SHP77 (cell line): ENCODE measurements around the gene GRN.
A peak's percentile ranks its signal among the peaks of the same experiment; 100 is the strongest.

Source experiments
- DNase-seq, 2 experiments: peaks; one replicate each; lab custom pipeline; 2025; lab: John Stamatoyannopoulos, UW

GRN gene

GRCh38 chr17:44344939-44345453 lies at the start of gene GRN:
Gene GRN, plus strand, starts transcription at chr17:44345302. Its CDS starts 3,863 bp downstream, at chr17:44349165.
- peak; percentile 99 to 100 for DNase-seq

GRCh38 chr17:44297975-44298374 lies 47.1 kb upstream of the GRN start:
- DNase-seq = no peak

DNA sequence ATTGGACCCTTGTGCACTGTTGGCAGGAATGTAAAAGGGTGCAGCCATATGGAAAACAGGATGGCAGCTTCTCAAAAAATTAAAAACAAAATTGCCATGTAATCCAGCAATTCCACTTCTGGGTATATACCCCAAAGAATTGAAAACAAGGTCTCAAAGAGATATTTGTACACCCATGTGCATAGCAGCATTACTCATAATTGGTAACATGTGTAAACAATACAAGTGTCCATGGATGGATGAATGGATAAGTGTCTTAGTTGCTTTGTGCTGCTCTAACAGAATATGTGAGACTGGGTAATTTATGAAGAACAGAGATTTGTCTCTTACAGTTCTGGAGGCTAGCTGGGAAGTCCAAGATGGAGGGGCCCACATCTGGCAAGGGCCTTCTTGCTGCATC lies 40.5 kb upstream of the GRN start:
- no peak for DNase-seq

DNA sequence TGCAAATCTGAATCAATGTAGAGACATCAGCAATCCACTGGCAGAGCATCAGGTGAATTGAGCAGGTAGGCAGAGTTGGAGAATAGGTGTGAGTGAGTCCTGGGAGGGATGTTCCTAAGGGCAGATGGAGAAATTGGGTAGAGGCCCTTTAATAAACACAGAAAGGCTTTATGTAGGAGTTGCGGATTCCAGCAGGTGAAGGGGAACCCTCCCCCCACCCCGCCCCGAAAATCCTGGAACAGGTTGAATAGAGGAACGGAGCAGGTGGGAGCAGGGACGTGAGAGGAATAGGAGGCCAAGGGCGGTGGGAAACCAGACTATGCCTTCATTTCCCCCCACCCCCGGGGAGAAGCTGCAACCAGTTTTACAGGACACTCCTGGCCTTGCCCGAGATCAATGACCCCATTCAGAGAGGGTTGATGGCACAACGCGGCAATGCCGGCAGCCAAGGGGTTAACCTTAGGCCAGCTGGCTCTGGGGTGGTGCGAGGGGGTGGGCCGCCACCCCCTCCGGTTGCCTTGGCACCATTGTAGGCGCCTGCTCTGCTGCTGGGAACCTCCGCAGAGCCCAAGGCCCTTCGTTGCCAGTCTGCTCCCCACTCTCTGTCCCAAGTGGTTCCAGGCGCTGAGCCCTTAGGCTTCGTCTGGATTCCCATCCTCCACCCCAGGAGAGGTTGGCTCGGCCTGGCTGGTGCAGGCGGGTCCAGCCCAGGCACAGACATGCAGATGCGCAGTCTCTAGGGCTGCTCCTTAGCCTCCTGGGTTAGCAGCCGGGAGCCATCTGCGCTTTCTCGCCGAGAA lies 37.5 kb upstream of the GRN start:
- DNase-seq = peak; percentile 73 to 80

DNA sequence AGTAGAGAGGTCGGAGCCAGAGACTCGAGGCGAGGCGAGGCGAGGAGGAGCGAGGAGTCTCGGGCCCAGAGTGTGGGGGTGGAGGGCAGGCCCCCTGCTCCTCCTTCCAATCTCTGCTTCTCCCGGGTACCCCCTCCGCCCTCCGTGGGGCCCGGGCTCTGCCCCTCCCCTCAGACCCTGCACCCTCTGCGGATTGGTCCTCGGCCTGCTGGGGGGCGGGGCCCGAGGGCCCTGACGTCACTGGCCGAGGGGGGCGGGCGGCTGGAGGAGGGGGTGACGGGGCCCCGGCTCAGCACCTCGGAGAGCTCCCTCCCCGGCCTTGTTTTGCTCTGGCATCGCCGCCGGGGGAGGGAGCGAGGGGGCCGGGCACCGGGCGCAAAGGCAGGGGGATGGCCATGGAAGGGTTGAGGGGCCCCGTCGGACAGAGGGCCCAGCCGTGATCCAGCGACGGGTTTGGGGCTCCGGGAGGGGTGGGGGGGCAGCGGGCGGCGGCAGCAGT lies 36.7 kb upstream of the GRN start, which contains the start of gene RUNDC3A:
TSS of gene RUNDC3A (plus strand) at position 282 of the 499 bp plus-strand sequence. CDS start 232 bp downstream, outside the sequence.
- peak; percentile 81 to 84 for DNase-seq

DNA sequence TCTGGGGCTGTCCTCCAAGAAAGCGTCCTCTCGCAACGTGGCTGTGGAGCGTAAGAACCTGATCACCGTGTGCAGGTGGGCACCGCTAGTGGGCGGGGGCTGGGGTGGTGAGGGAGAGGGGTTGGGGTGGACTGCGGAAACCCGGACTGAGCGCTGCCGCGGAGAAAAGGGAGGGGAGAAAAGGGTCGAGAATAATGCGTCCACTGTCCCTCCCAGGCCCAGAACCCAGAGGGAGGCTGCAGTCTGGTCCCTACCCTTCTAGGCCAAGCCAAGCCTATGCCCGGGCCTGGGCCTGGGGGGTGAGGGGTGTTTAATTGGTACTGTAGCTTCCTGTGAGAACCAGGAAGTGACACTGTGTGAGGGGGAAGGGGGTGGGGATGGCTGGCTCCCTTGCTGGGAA lies 36.2 kb upstream of the GRN start:
- peak; percentile 31 to 63 for DNase-seq

DNA sequence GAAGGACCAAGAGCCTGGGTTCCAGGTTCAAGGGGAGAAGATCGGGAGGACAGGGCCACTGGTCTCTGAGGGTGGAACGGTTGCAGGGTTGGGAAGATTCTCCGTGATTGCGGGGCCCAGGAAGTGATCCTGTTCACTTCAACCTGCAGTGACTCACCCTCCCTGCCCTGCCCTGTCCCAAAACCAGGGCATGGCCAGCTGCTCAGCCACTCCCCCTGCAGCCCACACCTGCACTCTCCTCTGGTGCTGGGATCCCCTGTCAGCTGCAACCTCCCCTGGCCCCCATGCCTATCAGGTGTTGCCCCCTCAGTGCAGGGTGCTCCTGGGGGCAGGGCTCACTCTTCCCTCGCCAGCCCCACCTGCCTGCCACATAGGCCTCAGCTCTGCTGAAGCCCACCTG lies 35.6 kb upstream of the GRN start:
- DNase-seq = no peak

GRCh38 chr17:44310188-44310587 lies 34.9 kb upstream of the GRN start:
- no peak for DNase-seq

GRCh38 chr17:44310609-44311376 lies 34.3 kb upstream of the GRN start:
- no peak for DNase-seq

DNA sequence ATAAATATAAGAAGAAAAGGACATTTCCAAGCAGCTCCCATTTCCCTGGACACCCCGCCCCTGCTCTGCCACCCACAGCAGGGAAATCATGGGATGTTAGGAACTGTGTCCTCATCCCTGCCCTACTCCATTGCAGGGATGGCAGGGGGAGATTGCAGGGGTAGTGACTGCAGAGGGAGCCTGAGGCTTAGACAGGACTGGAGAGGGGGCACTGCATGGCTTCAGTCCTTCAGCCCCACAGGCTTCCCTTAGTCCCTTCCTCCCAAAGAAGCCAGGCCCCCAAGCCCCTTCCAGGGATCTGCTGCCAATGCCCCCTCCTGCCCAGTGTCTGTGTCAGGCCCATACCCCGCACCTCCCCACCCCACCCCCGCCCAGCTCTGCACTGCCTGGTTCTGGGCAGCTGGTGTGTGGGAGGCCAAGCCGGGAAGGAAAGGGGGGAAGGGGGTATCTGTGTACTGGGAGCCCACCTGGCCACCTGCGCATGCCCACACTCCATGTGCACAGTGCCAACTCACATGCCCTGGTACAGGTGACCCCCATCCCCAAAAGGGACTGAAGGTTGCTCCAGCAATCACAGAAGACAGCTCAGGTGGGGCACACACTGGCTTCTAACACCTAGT lies 33.4 kb upstream of the GRN start:
- no peak for DNase-seq

GRCh38 chr17:44312396-44313104 lies 32.6 kb upstream of the GRN start:
- DNase-seq = no peak

DNA sequence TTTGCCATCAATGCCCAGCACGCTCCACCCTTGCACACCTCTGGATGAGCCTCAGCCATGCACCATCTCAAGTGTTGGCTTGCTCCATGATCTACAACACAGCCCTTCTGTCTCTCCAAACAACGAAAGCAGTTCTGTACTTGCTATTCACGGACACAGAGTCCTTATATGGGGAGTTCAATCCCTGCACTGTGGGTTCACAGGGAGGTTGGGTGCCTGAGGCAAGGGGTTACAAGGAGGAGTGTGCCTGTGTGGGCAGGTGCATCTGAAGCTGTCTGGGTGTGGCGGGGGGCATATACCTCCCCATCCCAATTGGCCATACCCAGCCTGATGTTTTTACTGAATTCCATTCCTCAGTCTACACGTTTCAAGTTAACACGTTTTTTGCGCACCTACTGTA lies 31.1 kb upstream of the GRN start:
- no peak for DNase-seq

- DNase-seq = no peak
Observed at GRCh38 chr17:44314524-44314868, 30.6 kb upstream of the GRN start.

DNA sequence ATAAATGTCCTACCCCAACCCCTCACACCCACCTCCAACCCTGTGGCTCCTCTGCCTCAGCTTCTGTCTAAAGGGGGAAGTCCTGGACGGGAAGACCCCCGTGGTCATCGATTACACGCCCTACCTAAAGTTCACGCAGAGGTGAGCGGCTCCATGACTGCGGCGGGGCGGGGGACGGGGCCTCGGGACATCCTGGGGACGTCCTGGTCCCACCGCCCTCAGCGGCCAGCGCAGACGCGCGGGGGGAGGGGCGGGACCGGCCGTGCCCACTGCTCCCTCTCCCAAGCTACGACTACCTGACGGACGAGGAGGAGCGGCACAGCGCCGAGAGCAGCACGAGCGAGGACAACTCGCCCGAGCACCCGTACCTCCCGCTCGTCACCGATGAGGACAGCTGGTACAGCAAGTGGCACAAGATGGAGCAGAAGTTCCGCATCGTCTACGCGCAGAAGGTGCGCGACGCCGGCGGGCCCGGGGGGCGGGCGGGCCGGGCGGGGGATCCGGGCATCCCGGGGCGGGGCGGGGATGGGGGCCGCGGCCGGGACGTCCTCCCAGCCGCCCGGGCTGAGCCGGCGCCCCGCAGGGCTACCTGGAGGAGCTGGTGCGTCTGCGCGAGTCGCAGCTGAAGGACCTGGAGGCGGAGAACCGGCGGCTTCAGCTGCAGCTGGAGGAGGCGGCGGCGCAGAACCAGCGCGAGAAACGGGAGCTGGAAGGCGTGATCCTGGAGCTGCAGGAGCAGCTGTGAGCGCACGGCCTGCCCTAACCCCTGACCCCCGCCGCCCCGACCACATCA lies 30.0 kb upstream of the GRN start:
- no peak for DNase-seq

DNA sequence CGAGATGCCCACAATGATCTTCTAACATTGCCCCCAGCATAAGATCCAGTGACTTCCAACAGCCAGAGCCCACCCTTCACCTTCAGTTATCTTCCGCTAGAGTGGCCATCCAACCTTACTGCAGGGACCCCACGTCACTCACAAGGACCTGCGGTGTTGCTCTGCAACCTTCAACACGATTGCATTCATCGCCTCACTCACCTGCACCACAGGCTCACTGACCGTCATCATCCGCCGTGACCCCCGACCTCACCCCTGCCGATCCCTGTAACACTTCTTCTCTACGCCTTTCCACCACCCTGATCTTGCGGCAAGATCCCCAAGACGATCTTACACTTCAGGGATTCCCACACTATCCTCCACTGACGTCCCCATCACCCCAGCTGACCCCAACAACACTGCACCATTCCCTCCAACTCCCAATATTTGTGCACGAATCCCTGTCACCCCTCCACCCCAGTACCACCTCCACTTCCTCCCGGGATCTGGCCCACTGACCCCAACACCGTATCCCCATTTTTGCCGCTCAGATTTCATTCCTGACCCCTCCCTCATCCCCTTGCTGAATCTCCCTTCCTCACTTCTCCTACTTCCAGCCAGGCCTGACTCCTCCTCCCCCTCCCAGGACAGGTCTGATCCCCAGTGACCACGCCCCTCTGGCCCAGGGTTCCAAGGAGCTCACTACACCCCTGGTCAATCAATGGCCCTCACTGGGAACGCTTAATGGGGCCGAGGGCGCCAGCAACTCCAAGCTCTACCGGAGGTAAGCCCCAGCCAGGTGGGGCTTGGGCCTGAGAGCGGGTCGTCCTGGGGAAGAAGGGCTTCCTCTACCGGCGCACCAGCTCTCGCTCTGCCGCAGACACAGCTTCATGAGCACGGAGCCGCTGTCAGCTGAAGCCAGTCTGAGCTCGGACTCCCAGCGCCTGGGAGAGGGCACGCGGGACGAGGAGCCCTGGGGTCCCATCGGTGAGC lies 29.1 kb upstream of the GRN start:
- DNase-seq = no peak

DNA sequence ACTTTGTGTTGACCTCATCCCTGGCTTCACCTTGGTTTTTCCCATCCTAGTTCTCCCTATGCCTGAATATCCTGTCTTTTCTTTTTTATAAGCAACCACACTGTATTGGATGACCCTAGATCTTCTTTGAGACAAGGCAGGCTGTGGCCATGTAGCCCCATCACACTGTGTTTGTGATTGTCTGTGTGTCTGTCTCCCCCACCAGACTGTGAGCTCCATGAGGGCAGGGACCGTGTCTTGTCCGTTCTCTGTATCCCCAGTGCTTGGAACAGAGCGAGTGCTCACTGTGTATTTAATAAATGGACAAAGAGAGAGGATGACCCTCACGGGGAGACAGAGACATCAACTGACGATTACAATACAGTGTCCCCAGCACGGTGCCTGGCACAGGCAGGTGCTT lies 27.6 kb upstream of the GRN start:
- DNase-seq = no peak

- DNase-seq = no peak
Observed at GRCh38 chr17:44318077-44318892, 26.8 kb upstream of the GRN start.

GRCh38 chr17:44320066-44320465 lies 25.0 kb upstream of the GRN start:
- DNase-seq = no peak
